ENCODE data around the gene LACC1.

LACC1 gene

GRCh38 chr13:43879755-43880181 lies at the start of gene LACC1:
Gene LACC1, plus strand, starts transcription at chr13:43879904. Its CDS starts 1,082 bp downstream, at chr13:43880986.
- no peak for DNase-seq (ENCODE audit: low spot score)

GRCh38 chr13:43830497-43830881 lies 49.2 kb upstream of the LACC1 start:
- DNase-seq (ENCODE audit: low spot score) = peak; percentile 20

- DNase-seq (ENCODE audit: low spot score) = no peak
Observed at GRCh38 chr13:43831088-43831487, 48.6 kb upstream of the LACC1 start.

GRCh38 chr13:43835701-43836100 lies 44.0 kb upstream of the LACC1 start:
- DNase-seq (ENCODE audit: low spot score) = no peak

GRCh38 chr13:43838909-43839308 lies 40.8 kb upstream of the LACC1 start:
- no peak for DNase-seq (ENCODE audit: low spot score)

- peak; percentile 29 for DNase-seq (ENCODE audit: low spot score)
Observed at GRCh38 chr13:43846496-43847158, 33.1 kb upstream of the LACC1 start.

GRCh38 chr13:43848001-43848649 lies 31.6 kb upstream of the LACC1 start:
- DNase-seq (ENCODE audit: low spot score) = peak; percentile 14

- no peak for DNase-seq (ENCODE audit: low spot score)
Observed at GRCh38 chr13:43850873-43851272, 28.8 kb upstream of the LACC1 start.

- no peak for DNase-seq (ENCODE audit: low spot score)
Observed at GRCh38 chr13:43852923-43853404, 26.7 kb upstream of the LACC1 start.

- DNase-seq (ENCODE audit: low spot score) = no peak
Observed at GRCh38 chr13:43861863-43862262, 17.8 kb upstream of the LACC1 start.

- no peak for DNase-seq (ENCODE audit: low spot score)
Observed at GRCh38 chr13:43864921-43865320, 14.8 kb upstream of the LACC1 start.

GRCh38 chr13:43865892-43866291 lies 13.8 kb upstream of the LACC1 start:
- DNase-seq (ENCODE audit: low spot score) = peak; percentile 38

- DNase-seq (ENCODE audit: low spot score) = no peak
Observed at GRCh38 chr13:43872181-43872580, 7.5 kb upstream of the LACC1 start.

- DNase-seq (ENCODE audit: low spot score) = no peak
Observed at GRCh38 chr13:43874504-43875092, 5.1 kb upstream of the LACC1 start.

- no peak for DNase-seq (ENCODE audit: low spot score)
Observed at GRCh38 chr13:43876366-43876765, 3.3 kb upstream of the LACC1 start.

- DNase-seq (ENCODE audit: low spot score) = no peak
Observed at GRCh38 chr13:43877326-43877725, 2.4 kb upstream of the LACC1 start.

GRCh38 chr13:43877766-43878165 lies 1.9 kb upstream of the LACC1 start:
- DNase-seq (ENCODE audit: low spot score) = no peak

GRCh38 chr13:43878892-43879754 lies 581 bp upstream of the LACC1 start, which contains the start of gene CCDC122:
Gene CCDC122, minus strand, starts transcription at chr13:43879740. Its CDS starts 10,364 bp downstream, at chr13:43869376.
- peak; percentile 95 for DNase-seq (ENCODE audit: low spot score)

- DNase-seq (ENCODE audit: low spot score) = no peak
Observed at GRCh38 chr13:43880214-43880855, 631 bp downstream of the LACC1 start.

- no peak for DNase-seq (ENCODE audit: low spot score)
Observed at GRCh38 chr13:43880926-43881325, 1.2 kb downstream of the LACC1 start.

GRCh38 chr13:43881580-43881979 lies 1.9 kb downstream of the LACC1 start:
- no peak for DNase-seq (ENCODE audit: low spot score)

GRCh38 chr13:43883631-43884030 lies 3.9 kb downstream of the LACC1 start:
- no peak for DNase-seq (ENCODE audit: low spot score)

Data from AG08396 (cell line).